Spinal cord (tissue), 10 donors: Measurements from ENCODE around the gene CST1. TPM values are rescaled to one million over a fixed set of nuclear protein-coding genes. Genes with fewer than 3 reads are reported as not detected.

Experiments
- DNase-seq, 6 donors: peaks; one replicate each; pipeline versions ENCODE4 v3.0.0 to v3.0.0-alpha.2; 2013 to 2015; ENCODE audit warnings: low spot score in 6 of 6, low read depth in 4 of 6
- H3K27ac ChIP-seq: one replicate; pipeline ENCODE4 v1.5.1; 2013; ENCODE audit warnings: low read depth, low read length, control low read depth
- H3K27me3 ChIP-seq: one replicate; pipeline ENCODE4 v1.6.1; 2013; ENCODE audit warnings: low read length; ENCODE audit not compliant: control insufficient read depth, insufficient read depth
- H3K36me3 ChIP-seq: one replicate; pipeline ENCODE4 v1.6.1; 2013; ENCODE audit warnings: low read length; ENCODE audit not compliant: control insufficient read depth, insufficient read depth
- H3K4me1 ChIP-seq: one replicate; pipeline ENCODE4 v1.6.1; 2013; ENCODE audit warnings: low read length; ENCODE audit not compliant: control insufficient read depth, insufficient read depth
- H3K4me3 ChIP-seq: one replicate; pipeline ENCODE4 v1.5.1; 2013; ENCODE audit warnings: low read depth, low read length, control low read depth
- H3K9me3 ChIP-seq: one replicate; pipeline ENCODE4 v1.6.1; 2013; ENCODE audit warnings: low read length; ENCODE audit not compliant: control insufficient read depth, insufficient read depth
- WGBS: methylation state at CpG from one replicate; pipeline ENCODE4 v1.1.5; 2013; ENCODE audit warnings: missing lambda C conversion rate; ENCODE audit not compliant: insufficient coverage; 5-methylcytosine and 5-hydroxymethylcytosine counted together
- polyA plus RNA-seq, 2 donors: library from polyadenylated mRNA; unstranded; fragments of 120-200 nt; gene quantifications; one replicate each; pipeline ENCODE4 v1.2.1, GENCODE V29; 2013; ENCODE audit not compliant: insufficient read length in 2 of 2
- small RNA-seq: library from RNA; depleted of rRNA; stranded (forward); fragments of <200 nt; gene quantifications from one replicate; pipeline ENCODE3, GENCODE V24; 2014; ENCODE audit warnings: low replicate concordance
- total RNA-seq, 2 donors: library from RNA; depleted of rRNA in 1 of 2; stranded (reverse); fragments of 120-200 nt in 1 of 2; fragments of >200 nt in 1 of 2; gene quantifications; one replicate each; pipeline versions ENCODE4 v1.2.3 to v1.2.4, GENCODE V29; 2013 to 2014
- donor health status: healthy.

Gene CST1
- total and polyA plus RNA-seq, 4 donors, result 2.1 TPM; not detected in 3

DNA sequence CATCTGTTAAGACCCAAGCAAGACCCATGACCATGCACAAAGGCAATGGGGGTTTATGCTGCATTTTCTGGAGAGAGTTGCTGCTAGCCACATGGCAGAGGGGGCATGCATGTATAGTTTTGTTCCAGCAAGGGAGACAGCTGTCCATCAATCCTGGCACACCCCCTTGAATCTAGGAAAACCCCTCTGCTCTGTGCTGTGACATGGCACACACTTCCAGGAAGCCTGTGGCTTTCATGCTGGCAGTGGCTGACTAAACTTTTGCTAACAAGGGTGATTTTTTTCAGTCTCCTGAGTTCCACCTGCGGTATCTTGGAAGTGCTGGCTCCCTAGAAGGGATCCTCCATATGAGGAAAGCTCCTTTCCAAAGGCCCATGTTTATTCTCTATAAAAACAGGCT, 52.8 kb downstream of the CST1 start:
- WGBS, result 40% methylated on average over 1 of the region's 1 CpG
- H3K9me3 ChIP-seq, result no peaks in the 10 kb centered on the region
- DNase-seq, result no peak
- no peaks in the 10 kb centered on the region for H3K36me3 ChIP-seq
- H3K4me3 ChIP-seq, result no peak overlapping the region
- no peak overlapping the region for H3K27ac ChIP-seq
- no peaks in the 10 kb centered on the region for H3K4me1 ChIP-seq
- H3K27me3 ChIP-seq, result no peaks in the 10 kb centered on the region

Small RNA genes within 50 kb of the gene (small RNA-seq; reads per million reads assigned to genes)
- not detected for gene CST2P1

Other genes with a start within 250 kb of the CST1 start
- not detected for gene CST9L, start 182.5 kb downstream of the CST1 start, total RNA-seq
- gene CST9L, start 182.5 kb downstream of the CST1 start, polyA plus RNA-seq, result not detected
- gene CST9, start 145.0 kb downstream of the CST1 start, total RNA-seq, result not detected
- not detected for gene CST9, start 145.0 kb downstream of the CST1 start, polyA plus RNA-seq
- 100 to 1,000 TPM; 465 to 571 TPM for gene CST3, start 113.0 kb downstream of the CST1 start, total RNA-seq
- gene CST3, start 113.0 kb downstream of the CST1 start, polyA plus RNA-seq, result 1,000 to 10,000 TPM; 2,050 to 2,096 TPM
- not detected for gene CST4, start 61.9 kb downstream of the CST1 start, total RNA-seq
- gene CST4, start 61.9 kb downstream of the CST1 start, polyA plus RNA-seq, result not detected
- not detected for gene CST2, start 75.8 kb upstream of the CST1 start, total RNA-seq
- not detected for gene CST2, start 75.8 kb upstream of the CST1 start, polyA plus RNA-seq
- not detected for gene CST5, start 128.8 kb upstream of the CST1 start, total RNA-seq
- not detected for gene CST5, start 128.8 kb upstream of the CST1 start, polyA plus RNA-seq
- gene GGTLC1, start 237.8 kb upstream of the CST1 start, total RNA-seq, result not detected
- not detected for gene GGTLC1, start 237.8 kb upstream of the CST1 start, polyA plus RNA-seq